HepG2 (cell line): ENCODE results near the gene NAP1L4. TPM values are rescaled to one million over a fixed set of nuclear protein-coding genes. Genes with fewer than 3 reads are reported as not detected.

ENCODE experiments used
- ATF7 ChIP-seq, 2 experiments: fragments of 450-650 bp in 1 of 2; sonication (generic) in 1 of 2; formaldehyde crosslinking in 1 of 2; IDR thresholded peaks; 2 replicates each; pipeline versions ENCODE4 v1.4.0 to v1.6.1; 2016 to 2020; ENCODE audit warnings: antibody characterized with exemption in 1 of 2, mild to moderate bottlenecking in 1 of 2, missing genetic modification reagents in 1 of 2
- FOXC1 ChIP-seq: sonication (generic); formaldehyde crosslinking; IDR thresholded peaks from 2 replicates; pipeline ENCODE4 v1.8.0; 2022; ENCODE audit warnings: mild to moderate bottlenecking, missing genetic modification reagents, borderline replicate concordance
- HINFP ChIP-seq: sonication (generic); formaldehyde crosslinking; IDR thresholded peaks from 2 replicates; pipeline ENCODE4 v1.4.0; 2020; ENCODE audit warnings: low read depth, mild to moderate bottlenecking, missing genetic modification reagents
- HNRNPL ChIP-seq: fragments of 200-400 bp; formaldehyde crosslinking; IDR thresholded peaks from 2 replicates; pipeline ENCODE4 v1.6.1; 2017; ENCODE audit warnings: mild to moderate bottlenecking, low read depth, low read length
- KMT2B ChIP-seq: IDR thresholded peaks from 2 replicates; pipeline ENCODE4 v1.6.1; 2016; ENCODE audit warnings: missing genetic modification reagents, missing compliant biosample characterization
- MTA3 ChIP-seq: sonication (generic); formaldehyde crosslinking; IDR thresholded peaks from 2 replicates; pipeline ENCODE4 v1.4.0; 2020; ENCODE audit warnings: missing genetic modification reagents
- NFKB2 ChIP-seq: sonication (generic); formaldehyde crosslinking; IDR thresholded peaks from 2 replicates; pipeline ENCODE4 v1.4.0; 2020; ENCODE audit warnings: missing genetic modification reagents, borderline replicate concordance
- PHF8 ChIP-seq: sonication (generic); formaldehyde crosslinking; IDR thresholded peaks from 2 replicates; pipeline ENCODE4 v1.5.0; 2020; ENCODE audit warnings: missing genetic modification reagents
- SMARCC2 ChIP-seq: fragments of 450-650 bp; IDR thresholded peaks from 2 replicates; pipeline ENCODE4 v1.6.1; 2017; ENCODE audit warnings: antibody characterized with exemption, mild to moderate bottlenecking
- TAF1 ChIP-seq: sonication (generic); formaldehyde crosslinking; IDR thresholded peaks from 2 replicates; pipeline ENCODE4 v1.4.0; 2020; ENCODE audit warnings: missing genetic modification reagents
- TBL1XR1 ChIP-seq: fragments of 150-350 bp; IDR thresholded peaks from 2 replicates; pipeline ENCODE4 v1.6.1; 2014; ENCODE audit warnings: borderline replicate concordance, low read length; ENCODE audit not compliant: partially characterized antibody
- ZMAT3 ChIP-seq: sonication (generic); formaldehyde crosslinking; conservative IDR thresholded peaks from 2 replicates; pipeline ENCODE4 v1.7.0; 2021; ENCODE audit warnings: missing genetic modification reagents
- ZNF143 ChIP-seq: sonication (generic); formaldehyde crosslinking; IDR thresholded peaks from 2 replicates; pipeline ENCODE4 v1.4.0; 2020; ENCODE audit warnings: missing genetic modification reagents
- ZNF572 ChIP-seq: sonication (generic); formaldehyde crosslinking; IDR thresholded peaks from 2 replicates; pipeline ENCODE4 v1.5.1; 2020; ENCODE audit warnings: mild to moderate bottlenecking, missing genetic modification reagents
- ZSCAN21 ChIP-seq: sonication (generic); formaldehyde crosslinking; IDR thresholded peaks from 2 replicates; pipeline ENCODE4 v1.8.0; 2022; ENCODE audit warnings: mild to moderate bottlenecking, missing genetic modification reagents, moderate library complexity, borderline replicate concordance
- polyA plus RNA-seq, 8 experiments: library from polyadenylated mRNA; depleted of rRNA in 3 of 8; stranded (reverse) in 7 of 8; unstranded in 1 of 8; fragments of >200 nt; fragmentation: Illumina TruSeq in 4 of 8; extraction: Trizol in 4 of 8; gene quantifications; 2 replicates each; pipeline versions ENCODE4 v1.2.1 to v1.2.3, GENCODE V29; 2011 to 2016; ENCODE audit warnings: low read depth in 4 of 8, missing spikeins in 1 of 8, mixed read lengths in 1 of 8; ENCODE audit not compliant: insufficient read depth in 1 of 8
- total RNA-seq, 5 experiments: library from RNA; depleted of rRNA; stranded (reverse); fragments of >200 nt; fragmentation: Illumina TruSeq; extraction: Trizol; gene quantifications; 2 replicates each; pipeline ENCODE4 v1.2.3, GENCODE V29; 2016; ENCODE audit warnings: low read depth in 1 of 5
- TF ChIP-seq, protein P1 (sequence below): sonication (generic); formaldehyde crosslinking; IDR thresholded peaks from 2 replicates; pipeline ENCODE4 v1.5.0; 2020; ENCODE audit warnings: missing genetic modification reagents
- TF ChIP-seq, protein P2 (sequence below): sonication (generic); formaldehyde crosslinking; IDR thresholded peaks from 2 replicates; pipeline ENCODE4 v1.5.1; 2020; ENCODE audit warnings: mild to moderate bottlenecking, missing genetic modification reagents, borderline replicate concordance
- TF ChIP-seq, protein P3 (sequence below): sonication (generic); formaldehyde crosslinking; IDR thresholded peaks from 2 replicates; pipeline ENCODE4 v1.4.0; 2020; ENCODE audit warnings: mild to moderate bottlenecking, missing genetic modification reagents

The NAP1L4 gene
- total and polyA plus RNA-seq, 2 of the 13 experiments (the other 11 are each of a cell fraction or from before 2014, with no cell fraction given) = 64.0 to 186 TPM

DNA sequence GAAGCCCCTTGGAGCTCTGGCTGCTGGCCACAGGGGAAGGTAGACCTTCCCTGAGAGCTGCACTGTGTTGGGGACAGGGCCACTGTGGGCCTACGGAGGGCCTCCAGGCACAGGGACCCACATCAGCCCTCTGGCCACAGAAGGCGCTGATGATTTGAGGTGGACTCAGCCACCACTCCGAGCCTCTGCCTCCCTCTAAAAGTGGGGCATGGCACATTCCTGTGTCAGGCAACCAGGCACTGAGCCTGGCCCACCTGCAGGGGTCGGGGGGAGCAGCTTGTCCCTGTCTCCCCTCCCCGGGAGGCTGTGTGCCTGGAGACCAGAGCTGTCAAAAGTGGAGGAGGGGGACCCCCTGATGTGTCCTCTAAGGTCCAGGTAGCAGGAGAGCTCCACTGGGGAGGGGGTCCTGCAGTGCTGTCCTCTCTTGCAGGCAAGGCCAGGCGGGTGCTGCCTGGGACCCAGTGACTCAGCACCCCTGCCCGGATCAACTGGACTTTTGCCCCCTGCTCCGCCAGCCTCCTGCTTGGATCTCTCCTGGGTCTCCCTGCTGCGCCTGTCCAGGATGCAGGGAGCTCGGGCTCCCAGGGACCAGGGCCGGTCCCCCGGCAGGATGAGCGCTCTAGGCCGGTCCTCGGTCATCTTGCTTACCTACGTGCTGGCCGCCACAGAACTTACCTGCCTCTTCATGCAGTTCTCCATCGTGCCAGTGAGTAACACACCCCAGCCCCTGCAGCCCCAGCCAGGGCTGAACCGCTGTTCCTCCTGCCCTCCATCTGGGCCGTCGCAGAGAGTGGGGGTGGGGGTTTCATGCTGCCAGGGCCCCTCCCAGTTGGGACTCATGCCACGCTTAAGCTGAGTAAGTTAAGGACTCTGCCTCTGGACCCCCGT is 89.1 kb downstream of the NAP1L4 start (continued):
- TF ChIP-seq, protein P1, sequence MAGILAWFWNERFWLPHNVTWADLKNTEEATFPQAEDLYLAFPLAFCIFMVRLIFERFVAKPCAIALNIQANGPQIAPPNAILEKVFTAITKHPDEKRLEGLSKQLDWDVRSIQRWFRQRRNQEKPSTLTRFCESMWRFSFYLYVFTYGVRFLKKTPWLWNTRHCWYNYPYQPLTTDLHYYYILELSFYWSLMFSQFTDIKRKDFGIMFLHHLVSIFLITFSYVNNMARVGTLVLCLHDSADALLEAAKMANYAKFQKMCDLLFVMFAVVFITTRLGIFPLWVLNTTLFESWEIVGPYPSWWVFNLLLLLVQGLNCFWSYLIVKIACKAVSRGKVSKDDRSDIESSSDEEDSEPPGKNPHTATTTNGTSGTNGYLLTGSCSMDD (CRISPR knock-in tag) = no peak
- TF ChIP-seq NFKB2 (CRISPR knock-in tag) (peak; percentile 39; the same call in 1 of the 2 replicates), FOXC1 (CRISPR knock-in tag) (no peak), SMARCC2 (no peak), ZNF143 (no peak), ZSCAN21 (CRISPR knock-in tag) (0 out of 2 replicates have a peak, but pooled peaks have one; percentile 32), TAF1 (CRISPR knock-in tag) (peak; percentile 44; the same call in 1 of the 2 replicates), MTA3 (CRISPR knock-in tag) (no peak), HNRNPL (peak; percentile 87), ATF7 (IDR thresholded peaks at IDR 0.05) (no peak), ATF7 (CRISPR knock-in tag; IDR thresholded peaks at IDR 0.05) (no peak), ZNF572 (CRISPR knock-in tag) (no peak), PHF8 (CRISPR knock-in tag) (peak; percentile 60; the same call in 1 of the 2 replicates), TBL1XR1 (no peak), HINFP (CRISPR knock-in tag) (no peak), KMT2B (CRISPR knock-in tag) (no peak), ZMAT3 (CRISPR knock-in tag) (peak; percentile 62; the same call in 1 of the 2 replicates)
- TF ChIP-seq, protein P2, sequence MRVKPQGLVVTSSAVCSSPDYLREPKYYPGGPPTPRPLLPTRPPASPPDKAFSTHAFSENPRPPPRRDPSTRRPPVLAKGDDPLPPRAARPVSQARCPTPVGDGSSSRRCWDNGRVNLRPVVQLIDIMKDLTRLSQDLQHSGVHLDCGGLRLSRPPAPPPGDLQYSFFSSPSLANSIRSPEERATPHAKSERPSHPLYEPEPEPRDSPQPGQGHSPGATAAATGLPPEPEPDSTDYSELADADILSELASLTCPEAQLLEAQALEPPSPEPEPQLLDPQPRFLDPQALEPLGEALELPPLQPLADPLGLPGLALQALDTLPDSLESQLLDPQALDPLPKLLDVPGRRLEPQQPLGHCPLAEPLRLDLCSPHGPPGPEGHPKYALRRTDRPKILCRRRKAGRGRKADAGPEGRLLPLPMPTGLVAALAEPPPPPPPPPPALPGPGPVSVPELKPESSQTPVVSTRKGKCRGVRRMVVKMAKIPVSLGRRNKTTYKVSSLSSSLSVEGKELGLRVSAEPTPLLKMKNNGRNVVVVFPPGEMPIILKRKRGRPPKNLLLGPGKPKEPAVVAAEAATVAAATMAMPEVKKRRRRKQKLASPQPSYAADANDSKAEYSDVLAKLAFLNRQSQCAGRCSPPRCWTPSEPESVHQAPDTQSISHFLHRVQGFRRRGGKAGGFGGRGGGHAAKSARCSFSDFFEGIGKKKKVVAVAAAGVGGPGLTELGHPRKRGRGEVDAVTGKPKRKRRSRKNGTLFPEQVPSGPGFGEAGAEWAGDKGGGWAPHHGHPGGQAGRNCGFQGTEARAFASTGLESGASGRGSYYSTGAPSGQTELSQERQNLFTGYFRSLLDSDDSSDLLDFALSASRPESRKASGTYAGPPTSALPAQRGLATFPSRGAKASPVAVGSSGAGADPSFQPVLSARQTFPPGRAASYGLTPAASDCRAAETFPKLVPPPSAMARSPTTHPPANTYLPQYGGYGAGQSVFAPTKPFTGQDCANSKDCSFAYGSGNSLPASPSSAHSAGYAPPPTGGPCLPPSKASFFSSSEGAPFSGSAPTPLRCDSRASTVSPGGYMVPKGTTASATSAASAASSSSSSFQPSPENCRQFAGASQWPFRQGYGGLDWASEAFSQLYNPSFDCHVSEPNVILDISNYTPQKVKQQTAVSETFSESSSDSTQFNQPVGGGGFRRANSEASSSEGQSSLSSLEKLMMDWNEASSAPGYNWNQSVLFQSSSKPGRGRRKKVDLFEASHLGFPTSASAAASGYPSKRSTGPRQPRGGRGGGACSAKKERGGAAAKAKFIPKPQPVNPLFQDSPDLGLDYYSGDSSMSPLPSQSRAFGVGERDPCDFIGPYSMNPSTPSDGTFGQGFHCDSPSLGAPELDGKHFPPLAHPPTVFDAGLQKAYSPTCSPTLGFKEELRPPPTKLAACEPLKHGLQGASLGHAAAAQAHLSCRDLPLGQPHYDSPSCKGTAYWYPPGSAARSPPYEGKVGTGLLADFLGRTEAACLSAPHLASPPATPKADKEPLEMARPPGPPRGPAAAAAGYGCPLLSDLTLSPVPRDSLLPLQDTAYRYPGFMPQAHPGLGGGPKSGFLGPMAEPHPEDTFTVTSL (CRISPR knock-in tag) = no peak
- TF ChIP-seq, protein P3, sequence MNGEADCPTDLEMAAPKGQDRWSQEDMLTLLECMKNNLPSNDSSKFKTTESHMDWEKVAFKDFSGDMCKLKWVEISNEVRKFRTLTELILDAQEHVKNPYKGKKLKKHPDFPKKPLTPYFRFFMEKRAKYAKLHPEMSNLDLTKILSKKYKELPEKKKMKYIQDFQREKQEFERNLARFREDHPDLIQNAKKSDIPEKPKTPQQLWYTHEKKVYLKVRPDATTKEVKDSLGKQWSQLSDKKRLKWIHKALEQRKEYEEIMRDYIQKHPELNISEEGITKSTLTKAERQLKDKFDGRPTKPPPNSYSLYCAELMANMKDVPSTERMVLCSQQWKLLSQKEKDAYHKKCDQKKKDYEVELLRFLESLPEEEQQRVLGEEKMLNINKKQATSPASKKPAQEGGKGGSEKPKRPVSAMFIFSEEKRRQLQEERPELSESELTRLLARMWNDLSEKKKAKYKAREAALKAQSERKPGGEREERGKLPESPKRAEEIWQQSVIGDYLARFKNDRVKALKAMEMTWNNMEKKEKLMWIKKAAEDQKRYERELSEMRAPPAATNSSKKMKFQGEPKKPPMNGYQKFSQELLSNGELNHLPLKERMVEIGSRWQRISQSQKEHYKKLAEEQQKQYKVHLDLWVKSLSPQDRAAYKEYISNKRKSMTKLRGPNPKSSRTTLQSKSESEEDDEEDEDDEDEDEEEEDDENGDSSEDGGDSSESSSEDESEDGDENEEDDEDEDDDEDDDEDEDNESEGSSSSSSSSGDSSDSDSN = peak; percentile 91
